GM19023 (cell line): Measurements from ENCODE around the gene NHLH1.

Experiments used
- ATAC-seq: cut with Tn5 transposase; IDR thresholded peaks from one replicate; pipeline ENCODE4 v1.9.1; 2021; ENCODE audit warnings: mild to moderate bottlenecking, moderate library complexity; ENCODE audit not compliant: unreplicated experiment

NHLH1 gene

DNA sequence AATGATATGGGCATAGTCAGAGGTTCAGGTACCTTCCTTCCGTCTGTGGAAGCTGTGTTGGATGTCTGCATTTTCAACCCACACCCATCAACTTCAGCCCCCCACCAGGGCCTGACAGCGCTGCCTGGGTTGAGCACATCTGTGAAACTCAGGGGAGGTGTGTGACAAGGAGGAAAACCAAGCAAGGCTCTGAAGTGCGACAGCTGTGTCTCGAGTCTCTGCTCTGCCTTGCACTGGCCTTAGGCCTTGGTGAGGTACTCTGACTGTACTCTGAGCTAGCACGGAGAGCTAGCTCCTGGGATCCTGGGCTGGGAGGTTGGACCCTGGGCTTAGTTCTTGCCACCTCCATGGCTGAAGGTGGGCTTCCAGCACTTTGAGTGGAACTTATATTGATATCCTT is 42.6 kb downstream of the NHLH1 start:
- ATAC-seq, result no peak

DNA sequence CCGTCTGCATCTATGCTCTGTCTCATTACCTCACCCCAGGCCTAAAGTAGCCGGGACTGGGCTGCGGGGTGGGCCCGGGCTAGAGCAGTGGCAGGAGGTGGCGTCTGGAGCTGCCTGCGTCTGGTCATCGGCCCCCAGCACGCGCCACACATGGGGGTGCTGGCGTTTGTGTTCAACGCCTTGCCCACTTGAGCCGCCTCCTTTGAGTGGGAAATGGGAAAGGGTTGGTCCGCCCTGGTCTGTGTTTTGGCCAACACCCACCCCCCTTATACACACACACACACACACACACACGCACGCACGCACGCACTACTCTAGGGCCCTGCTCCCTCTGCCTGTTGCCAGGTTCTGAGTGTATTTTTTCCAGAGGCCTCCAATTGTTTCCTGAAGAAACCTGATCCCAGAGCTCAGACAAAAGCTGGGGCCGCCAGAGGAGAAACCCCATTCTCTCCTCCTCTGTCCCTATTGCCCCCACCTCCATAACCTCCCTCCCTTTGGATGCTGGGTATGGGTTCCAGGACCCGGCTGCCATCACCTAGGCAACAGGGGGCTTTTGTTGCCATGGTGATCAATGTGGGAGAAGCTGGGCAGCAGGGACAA is 43.6 kb downstream of the NHLH1 start:
- no peak for ATAC-seq

DNA sequence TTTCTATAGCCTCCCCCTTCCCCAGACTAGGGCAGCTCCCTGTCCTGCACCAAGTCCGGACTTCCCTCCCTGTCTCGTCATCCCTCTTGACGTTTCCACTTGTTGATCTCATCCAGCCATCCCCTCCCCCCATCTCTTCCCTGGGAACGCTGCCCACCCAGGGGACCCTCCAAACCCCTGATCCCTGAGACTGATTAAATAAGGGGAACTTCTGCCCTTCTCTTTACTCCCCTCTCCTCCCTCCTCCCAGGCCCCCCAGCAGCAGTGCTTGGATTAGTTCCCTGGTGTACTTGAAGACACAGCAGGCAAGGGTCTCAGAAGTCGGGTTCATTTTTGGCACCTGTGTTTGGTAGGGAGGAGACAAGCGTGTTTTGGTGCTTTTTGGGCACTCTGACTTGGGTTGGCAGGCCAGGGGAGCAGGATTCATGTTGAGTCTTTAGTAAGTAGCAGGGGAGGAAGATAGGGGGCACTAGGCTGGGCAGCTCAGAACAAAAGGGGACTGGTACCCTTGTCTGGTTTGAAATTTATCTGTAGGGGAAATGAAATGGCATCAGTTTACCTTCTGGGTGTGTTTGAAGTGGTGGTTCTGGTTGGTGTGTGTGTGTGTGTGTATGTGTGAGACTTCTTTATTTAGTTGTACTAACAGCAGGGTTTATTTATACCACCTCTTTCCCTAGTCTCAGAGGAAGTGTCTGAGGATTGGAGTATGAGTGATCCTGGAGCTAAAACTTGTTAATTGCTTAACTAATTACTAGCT is 44.6 kb downstream of the NHLH1 start:
- ATAC-seq, result no peak

DNA sequence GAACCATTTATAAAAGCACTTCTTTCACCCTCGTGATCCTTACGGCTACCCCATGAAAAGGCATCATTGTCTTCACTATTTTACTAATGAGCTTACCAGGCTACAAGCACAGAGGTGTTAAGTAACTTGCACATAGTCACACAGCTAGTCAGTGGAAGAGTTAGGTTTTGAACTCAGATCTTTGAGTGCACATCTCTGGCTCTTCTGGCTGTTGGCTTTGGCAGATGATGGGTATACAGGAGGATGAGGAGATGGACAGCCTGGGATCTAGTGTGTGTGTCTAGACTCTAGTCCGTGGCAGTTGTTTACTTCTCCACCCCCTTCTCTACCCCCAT is 45.1 kb downstream of the NHLH1 start:
- no peak for ATAC-seq

DNA sequence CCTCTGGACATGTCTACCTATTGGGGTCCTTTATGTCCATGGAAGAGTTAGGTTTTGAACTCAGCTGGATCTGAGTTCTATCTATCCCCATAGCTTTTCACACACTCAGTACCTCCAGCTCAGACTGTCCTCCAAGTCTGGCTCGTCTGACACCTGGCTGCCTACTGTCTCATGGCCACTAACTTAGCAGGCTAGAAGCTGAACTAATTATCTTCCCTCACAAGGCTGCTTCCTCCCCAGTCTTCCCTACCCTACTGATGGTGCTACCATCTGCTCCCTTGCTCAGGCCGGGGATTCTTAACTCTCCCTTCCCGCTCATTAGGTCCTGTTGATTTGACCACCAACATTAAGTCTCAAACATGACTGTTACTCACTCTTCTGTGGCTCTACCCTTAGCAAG is 46.8 kb downstream of the NHLH1 start:
- ATAC-seq, result no peak

DNA sequence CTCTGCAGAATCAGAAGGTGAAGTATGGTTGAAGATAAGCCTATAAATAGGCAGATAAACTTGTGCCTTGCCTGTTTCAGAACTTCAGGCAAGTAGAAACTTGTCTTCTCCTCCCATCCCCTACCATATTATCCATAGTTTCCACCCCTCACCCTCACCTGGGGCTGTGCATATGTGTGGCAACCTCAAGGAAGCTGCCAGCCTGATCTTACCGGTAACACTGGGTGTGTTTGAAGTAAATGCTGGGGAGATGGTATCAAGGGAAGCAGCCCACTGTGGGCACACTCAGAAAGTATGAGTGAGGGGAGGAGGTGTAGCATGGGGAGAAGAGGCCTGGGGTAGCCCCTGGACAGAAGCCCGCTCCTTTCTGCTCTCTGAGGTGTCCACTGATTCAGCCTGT is 48.0 kb downstream of the NHLH1 start:
- no peak for ATAC-seq

DNA sequence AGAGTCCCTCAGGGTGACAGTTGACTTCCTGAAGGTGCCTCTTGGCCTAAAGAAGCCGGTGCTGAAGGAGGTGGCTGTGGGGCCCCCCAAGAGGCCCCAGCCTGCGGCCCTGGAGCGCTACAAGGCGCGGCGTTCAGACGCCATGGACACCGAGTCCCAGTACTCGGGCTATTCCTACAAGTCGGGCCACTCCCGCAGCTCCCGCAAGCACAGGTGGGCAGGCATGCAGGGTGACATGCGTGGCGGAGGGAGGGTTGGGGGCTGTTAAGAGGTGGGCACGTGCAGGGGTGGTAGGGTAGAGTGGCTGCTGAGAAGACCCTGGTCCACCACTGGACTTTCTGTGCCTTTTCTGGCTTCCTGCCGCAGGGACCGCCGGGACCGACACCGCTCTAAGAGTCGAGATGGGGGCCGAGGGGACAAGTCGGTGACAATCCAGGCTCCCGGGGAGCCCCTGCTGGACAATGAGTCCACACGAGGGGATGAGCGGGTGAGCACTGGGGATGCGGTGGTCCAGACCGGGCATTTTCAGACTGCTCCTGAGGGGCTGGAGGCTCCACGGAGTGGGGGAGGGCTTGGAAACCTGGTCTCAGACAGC is 48.9 kb downstream of the NHLH1 start:
- no peak for ATAC-seq

DNA sequence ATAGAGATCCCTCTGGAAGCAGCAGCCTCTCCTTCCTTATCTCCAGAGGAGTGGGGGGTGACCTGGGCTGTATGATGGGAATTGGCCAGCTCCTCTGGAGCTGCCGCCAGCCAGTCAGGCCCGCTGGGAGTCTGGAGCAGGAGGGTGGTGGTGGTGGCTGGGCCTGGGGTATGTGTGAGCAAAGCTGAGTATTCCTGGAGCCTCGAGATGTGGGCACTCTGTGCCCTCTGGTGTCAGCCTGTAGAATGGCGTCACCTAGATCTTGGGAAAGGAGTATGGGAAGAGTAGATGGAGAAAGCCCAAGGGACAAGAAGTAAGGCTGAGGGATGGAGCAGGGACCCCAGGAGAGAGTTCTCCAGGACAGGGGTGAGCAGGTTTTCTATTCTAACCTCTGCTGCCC is 49.5 kb downstream of the NHLH1 start:
- no peak for ATAC-seq

DNA sequence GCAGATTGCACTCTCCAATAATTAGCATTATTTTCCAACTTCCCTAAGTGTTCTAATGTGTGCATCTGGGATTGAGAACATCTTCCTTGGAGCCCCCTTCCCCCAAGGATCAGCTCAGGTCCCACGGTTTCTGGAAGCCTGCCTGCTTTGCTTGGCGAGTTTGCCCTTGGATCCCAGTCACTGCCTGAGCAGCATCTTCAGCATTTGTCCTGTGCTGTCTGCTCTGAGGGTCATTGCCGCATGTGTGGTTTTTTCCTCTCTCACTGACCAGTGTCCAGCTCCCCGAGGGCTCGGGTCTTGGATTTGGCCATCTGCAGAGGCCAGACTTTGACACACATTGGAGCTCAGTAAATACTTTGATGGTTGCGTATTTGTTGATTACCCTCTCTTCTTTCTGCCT is 51.6 kb downstream of the NHLH1 start:
- no peak for ATAC-seq

DNA sequence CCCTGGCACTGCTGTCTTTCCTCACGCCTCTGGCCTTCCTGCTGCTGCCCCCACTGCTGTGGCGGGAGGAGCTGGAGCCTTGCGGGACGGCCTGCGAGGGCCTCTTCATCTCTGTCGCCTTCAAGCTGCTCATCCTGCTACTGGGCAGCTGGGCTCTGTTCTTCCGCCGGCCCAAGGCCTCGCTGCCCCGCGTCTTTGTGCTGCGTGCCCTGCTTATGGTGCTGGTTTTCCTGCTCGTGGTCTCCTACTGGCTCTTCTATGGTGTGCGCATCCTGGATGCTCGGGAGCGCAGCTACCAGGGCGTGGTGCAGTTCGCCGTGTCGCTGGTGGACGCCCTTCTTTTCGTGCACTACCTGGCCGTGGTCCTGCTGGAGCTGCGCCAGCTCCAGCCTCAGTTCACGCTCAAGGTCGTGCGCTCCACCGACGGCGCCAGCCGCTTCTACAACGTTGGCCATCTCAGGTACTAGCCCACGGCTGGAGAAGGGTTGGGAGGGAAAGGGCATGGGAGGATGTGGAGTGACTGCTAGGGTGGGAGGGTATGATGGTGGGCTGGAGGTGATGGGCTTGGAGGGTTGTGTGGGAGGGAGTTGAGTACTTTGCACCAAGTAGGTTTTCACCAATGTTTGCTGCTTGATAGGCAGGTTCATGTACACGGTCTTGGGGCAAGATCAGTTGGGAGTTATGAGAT is 52.4 kb downstream of the NHLH1 start:
- no peak for ATAC-seq

DNA sequence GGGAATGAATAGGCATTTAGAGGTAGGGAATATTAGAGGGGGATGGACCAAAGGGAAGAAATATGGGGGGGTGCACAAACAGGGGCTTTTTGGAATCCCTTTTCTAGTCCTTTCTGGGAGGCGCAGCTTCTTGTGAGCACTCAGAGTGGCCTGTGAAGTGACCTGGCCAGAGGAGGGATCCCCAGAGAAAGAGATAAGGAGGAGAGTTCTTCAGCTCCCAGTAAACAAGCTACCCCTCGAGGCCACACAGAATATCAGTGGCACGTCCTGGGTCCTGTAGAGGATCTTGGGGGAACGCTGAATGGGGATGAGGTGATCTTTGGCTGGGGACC is 52.9 kb downstream of the NHLH1 start:
- no peak for ATAC-seq

DNA sequence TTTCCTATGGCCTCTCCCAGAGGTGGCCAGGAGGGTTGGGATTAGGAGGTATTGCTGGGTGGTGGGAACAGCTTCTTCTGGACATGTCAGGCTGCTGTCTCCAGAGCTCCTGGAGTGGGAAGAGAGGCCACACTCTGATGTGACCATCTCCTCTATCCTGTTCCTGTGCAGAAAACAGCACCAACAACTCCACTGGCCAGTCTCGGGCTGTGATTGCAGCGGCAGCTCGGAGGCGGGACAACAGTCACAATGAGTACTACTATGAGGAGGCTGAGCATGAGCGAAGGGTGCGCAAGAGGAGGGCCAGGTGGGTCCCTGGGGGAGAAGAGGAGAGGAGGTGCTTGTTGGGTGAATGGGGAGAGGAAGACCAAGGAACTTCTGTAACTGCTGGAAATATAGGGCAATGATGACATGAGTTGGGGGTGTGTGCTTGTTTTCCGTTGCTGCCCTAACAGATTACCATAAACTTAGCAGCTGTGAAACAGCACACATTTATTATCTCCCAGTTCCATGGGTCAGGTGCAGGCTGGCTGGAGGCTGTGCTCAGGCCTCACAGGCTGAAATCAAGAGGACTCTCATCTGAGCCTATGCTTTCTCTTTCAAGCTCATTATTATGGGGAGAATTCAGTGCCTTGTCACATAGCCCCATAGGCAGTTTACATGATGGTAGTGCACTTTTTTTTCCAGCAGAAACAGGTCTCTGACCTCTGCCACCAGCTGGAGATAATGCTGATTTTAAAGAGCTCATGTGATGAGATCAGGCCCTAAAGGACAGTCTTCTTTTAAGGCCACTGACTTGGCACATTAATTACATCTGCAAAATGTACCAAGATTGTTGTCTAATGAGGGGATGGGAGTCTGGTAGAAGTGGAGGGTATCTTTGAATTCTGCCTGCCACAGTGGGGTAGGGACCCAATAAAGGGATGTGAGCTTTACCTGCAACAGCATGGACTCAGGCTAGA is 54.3 kb downstream of the NHLH1 start:
- ATAC-seq, result no peak

DNA sequence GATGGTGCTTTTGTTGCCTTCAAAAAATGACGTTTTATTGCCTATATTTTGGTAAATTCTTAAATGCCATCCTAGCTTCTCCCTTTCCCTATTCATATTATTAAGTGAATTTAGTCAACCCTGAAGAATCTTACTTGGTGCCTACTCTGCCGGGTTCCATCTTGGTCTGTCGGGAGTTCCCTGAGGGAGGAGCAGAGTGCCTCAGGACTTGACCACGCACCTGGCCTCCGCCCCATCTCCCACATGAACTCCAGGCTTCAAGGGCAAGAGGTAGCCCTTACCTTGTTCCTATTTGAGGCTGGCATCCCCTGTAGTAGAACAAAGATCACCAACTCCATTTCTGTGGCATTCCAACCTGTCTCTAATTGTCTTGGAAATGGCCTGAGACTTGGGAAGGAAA is 55.0 kb downstream of the NHLH1 start:
- no peak for ATAC-seq
